K562 (cell line): Measurements from ENCODE around the gene ERCC6L. TPM values are rescaled to one million over a fixed set of nuclear protein-coding genes. Genes with fewer than 3 reads are reported as not detected.

Source experiments
- ATF1 ChIP-seq, 2 experiments: fragments of 450-650 bp in 1 of 2; IDR thresholded peaks; 2 replicates each; pipeline ENCODE4 v1.6.1; 2016; ENCODE audit warnings: missing compliant biosample characterization in 1 of 2, missing genetic modification characterization in 1 of 2
- ATF6 ChIP-seq: sonication (generic); formaldehyde crosslinking; IDR thresholded peaks from 2 replicates; pipeline ENCODE4 v1.4.0; 2020; ENCODE audit warnings: mild to moderate bottlenecking, missing genetic modification reagents
- CREB5 ChIP-seq: fragments of 250-450 bp; sonication (Bioruptor Pico); IDR thresholded peaks from 2 replicates; pipeline ENCODE4 v1.5.0; 2020; ENCODE audit warnings: mild to moderate bottlenecking
- DEAF1 ChIP-seq: fragments of 450-650 bp; formaldehyde crosslinking; IDR thresholded peaks from 2 replicates; pipeline ENCODE4 v1.4.0; 2020; ENCODE audit warnings: mild to moderate bottlenecking, moderate library complexity
- E2F5 ChIP-seq: sonication (generic); formaldehyde crosslinking; IDR thresholded peaks from 2 replicates; pipeline ENCODE4 v1.8.0; 2022; ENCODE audit warnings: mild to moderate bottlenecking, missing genetic modification reagents
- ETS1 ChIP-seq: conservative IDR thresholded peaks from 2 replicates; pipeline ENCODE4 v1.6.1; 2011; ENCODE audit warnings: low read depth, mild to moderate bottlenecking, low read length; ENCODE audit not compliant: control insufficient read depth
- FOXM1 ChIP-seq, 2 experiments: fragments of 450-650 bp in 1 of 2; sonication (generic) in 1 of 2; formaldehyde crosslinking in 1 of 2; IDR thresholded peaks; 2 replicates each; pipeline versions ENCODE4 v1.6.1 to v1.9.0; 2017 to 2022; ENCODE audit warnings: low read depth in 2 of 2, mild to moderate bottlenecking in 2 of 2, missing genetic modification reagents in 1 of 2, moderate library complexity in 1 of 2
- HEY1 ChIP-seq: fragments of 250-450 bp; sonication (Bioruptor Pico); IDR thresholded peaks from 2 replicates; pipeline ENCODE4 v1.5.0; 2020; ENCODE audit warnings: mild to moderate bottlenecking, moderate library complexity, borderline replicate concordance
- MCM2 ChIP-seq: fragments of 450-650 bp; IDR thresholded peaks from 2 replicates; pipeline ENCODE4 v1.6.1; 2017; ENCODE audit warnings: low read depth, mild to moderate bottlenecking
- MTA3 ChIP-seq: fragments of 450-650 bp; formaldehyde crosslinking; IDR thresholded peaks from 2 replicates; pipeline ENCODE4 v1.6.1; 2017; ENCODE audit warnings: mild to moderate bottlenecking, borderline replicate concordance
- SIN3A ChIP-seq, 2 experiments: fragments of 150-350 bp in 1 of 2; IDR thresholded peaks; 2 replicates each; pipeline ENCODE4 v1.6.1; 2011 to 2016; ENCODE audit warnings: borderline replicate concordance in 2 of 2, low read depth in 2 of 2, low read length in 2 of 2, mild to moderate bottlenecking in 2 of 2, moderate library complexity in 2 of 2; ENCODE audit not compliant: control insufficient read depth in 1 of 2
- SUPT5H ChIP-seq: fragments of 450-650 bp; IDR thresholded peaks from 2 replicates; pipeline ENCODE4 v1.6.1; 2016
- TOE1 ChIP-seq, 2 experiments: fragments of 450-650 bp in 1 of 2; sonication (generic) in 1 of 2; formaldehyde crosslinking in 1 of 2; IDR thresholded peaks; 2 replicates each; pipeline versions ENCODE4 v1.7.1 to v1.8.0; 2016 to 2022; ENCODE audit warnings: borderline replicate concordance in 2 of 2, mild to moderate bottlenecking in 2 of 2, antibody characterized with exemption in 1 of 2, inconsistent platforms in 1 of 2, low read depth in 1 of 2, missing genetic modification reagents in 1 of 2, moderate library complexity in 1 of 2
- ZBTB17 ChIP-seq: fragments of 450-650 bp; formaldehyde crosslinking; IDR thresholded peaks from 2 replicates; pipeline ENCODE4 v1.4.0; 2020; ENCODE audit warnings: mild to moderate bottlenecking
- ZFX ChIP-seq: sonication (generic); formaldehyde crosslinking; IDR thresholded peaks from 2 replicates; pipeline ENCODE4 v1.8.0; 2022; ENCODE audit warnings: mild to moderate bottlenecking, missing genetic modification reagents, moderate library complexity
- ZNF239 ChIP-seq: fragments of 250-450 bp; sonication (Bioruptor Pico); IDR thresholded peaks from 2 replicates; pipeline ENCODE4 v1.4.0; 2020; ENCODE audit warnings: mild to moderate bottlenecking
- ZNF445 ChIP-seq: fragments of 250-450 bp; sonication (Bioruptor Pico); IDR thresholded peaks from 2 replicates; pipeline ENCODE4 v1.4.0; 2020; ENCODE audit warnings: low read depth, mild to moderate bottlenecking, moderate library complexity
- polyA plus RNA-seq, 8 experiments: library from polyadenylated mRNA; depleted of rRNA in 4 of 8; stranded (reverse) in 5 of 8; unstranded in 3 of 8; fragments of >200 nt; fragmentation: Nextera tagmentation in 2 of 8; fragmentation: Illumina TruSeq in 1 of 8; extraction: Ambion mirVana in 2 of 8; extraction: Trizol in 1 of 8; gene quantifications; 2 replicates each; pipeline versions ENCODE4 v1.2.1 to v1.2.3, GENCODE V29; 2011 to 2014; ENCODE audit warnings: inconsistent platforms in 1 of 8, missing spikeins in 1 of 8
- total RNA-seq, 7 experiments: library from RNA; depleted of rRNA in 6 of 7; stranded (reverse); fragments of >200 nt in 6 of 7; fragmentation: Illumina TruSeq in 2 of 7; extraction: Trizol in 2 of 7; gene quantifications; 2 replicates each; pipeline versions ENCODE4 v1.2.1 to v1.2.3, GENCODE V29; 2011 to 2021; ENCODE audit warnings: low replicate concordance in 1 of 7

Gene ERCC6L
- total and polyA plus RNA-seq, 9 of the 15 experiments (the other 6 are each of a cell fraction or from before 2014, with no cell fraction given): 6.4 to 17.4 (median 11.9) TPM

GRCh38 chrX:72181178-72182125, 57.4 kb downstream of the ERCC6L start, which contains the start of gene PIN4 (continued):
- TF ChIP-seq ETS1 (no peak), ATF1 (CRISPR knock-in tag; IDR thresholded peaks at IDR 0.05) (no peak), ATF1 (tag; IDR thresholded peaks at IDR 0.05) (peak; percentile 44; the same call in 1 of the 2 replicates), ZFX (CRISPR knock-in tag) (peak; percentile 25; the same call in 1 of the 2 replicates), HEY1 (CRISPR knock-in tag) (no peak), TOE1 (IDR thresholded peaks at IDR 0.05; ENCODE audit: borderline replicate concordance) (peak; percentile 91), TOE1 (CRISPR knock-in tag; IDR thresholded peaks at IDR 0.05; ENCODE audit: borderline replicate concordance, low read depth) (no peak), SUPT5H (peak; percentile 70; the same call in 1 of the 2 replicates), CREB5 (CRISPR knock-in tag) (no peak), DEAF1 (no peak), SIN3A (IDR thresholded peaks at IDR 0.05; ENCODE audit: borderline replicate concordance in 2 of 2, control insufficient read depth in 1 of 2, low read depth in 2 of 2, low read length in 2 of 2) (0 out of 4 replicates have a peak, but pooled peaks of 1 of the 2 experiments have one; percentile 20), ZNF239 (CRISPR knock-in tag) (no peak), ZBTB17 (CRISPR knock-in tag) (no peak), ATF6 (CRISPR knock-in tag) (no peak), MCM2 (no peak), FOXM1 (IDR thresholded peaks at IDR 0.05; ENCODE audit: low read depth) (no peak), FOXM1 (CRISPR knock-in tag; IDR thresholded peaks at IDR 0.05; ENCODE audit: low read depth) (no peak), E2F5 (CRISPR knock-in tag) (no peak), MTA3 (0 out of 2 replicates have a peak, but pooled peaks have one; percentile 15), ZNF445 (CRISPR knock-in tag) (no peak)
